ENCODE measurements around the gene CBX8.

The CBX8 gene

GRCh38 chr17:79748295-79749099 lies 48.4 kb downstream of the CBX8 start:
- DNase-seq: no peak

- no peak for DNase-seq
These were observed 49.2 kb downstream of the CBX8 start for GRCh38 chr17:79747508-79748294.

GRCh38 chr17:79746889-79747507 lies 49.9 kb downstream of the CBX8 start:
- DNase-seq: no peak

GRCh38 chr17:79745641-79746105 lies 51.2 kb downstream of the CBX8 start:
- DNase-seq: no peak

GRCh38 chr17:79743614-79744013 lies 53.3 kb downstream of the CBX8 start:
- no peak for DNase-seq

- no peak for DNase-seq
These were observed 53.9 kb downstream of the CBX8 start for GRCh38 chr17:79742951-79743476.

- DNase-seq: no peak
These were observed 54.3 kb downstream of the CBX8 start for GRCh38 chr17:79742589-79742918.
